H9 (cell line): ENCODE data around the gene SUPT20HL1. TPM values are rescaled to one million over a fixed set of nuclear protein-coding genes. Genes with fewer than 3 reads are reported as not detected.

Source experiments
- DNase-seq: peaks from one replicate; pipeline ENCODE4 v3.0.0-alpha.2; 2017
- H2AFZ ChIP-seq: one replicate; pipeline ENCODE4 v1.6.1; 2013; ENCODE audit warnings: mild to moderate bottlenecking, low read length, control low read depth, moderate library complexity
- H2AK5ac ChIP-seq: 2 replicates; pipeline ENCODE4 v1.6.1; 2013; ENCODE audit warnings: low read length, control low read depth, mixed read lengths; ENCODE audit not compliant: insufficient read length
- H2BK120ac ChIP-seq: one replicate; pipeline ENCODE4 v1.6.1; 2013; ENCODE audit warnings: low read depth, mild to moderate bottlenecking, low read length, control low read depth, inconsistent platforms; ENCODE audit not compliant: poor library complexity, severe bottlenecking
- H2BK12ac ChIP-seq: 2 replicates; pipeline ENCODE4 v1.6.1; 2013; ENCODE audit warnings: low read length, control low read depth, mixed read lengths, low read depth; ENCODE audit not compliant: insufficient read length
- H2BK15ac ChIP-seq: 2 replicates; pipeline ENCODE4 v1.6.1; 2013; ENCODE audit warnings: low read depth, low read length, control low read depth
- H2BK20ac ChIP-seq: one replicate; pipeline ENCODE4 v1.6.1; 2013; ENCODE audit warnings: low read depth, mild to moderate bottlenecking, low read length, control low read depth, inconsistent platforms; ENCODE audit not compliant: poor library complexity, severe bottlenecking
- H2BK5ac ChIP-seq: 2 replicates; pipeline ENCODE4 v1.6.1; 2013; ENCODE audit warnings: low read length, control low read depth, mixed read lengths; ENCODE audit not compliant: insufficient read length
- H3K14ac ChIP-seq: 2 replicates; pipeline ENCODE4 v1.6.1; 2013; ENCODE audit warnings: low read length, control low read depth; ENCODE audit not compliant: insufficient read depth
- H3K18ac ChIP-seq: 2 replicates; pipeline ENCODE4 v1.6.1; 2013; ENCODE audit warnings: low read depth, mild to moderate bottlenecking, mixed read lengths, low read length, control low read depth; ENCODE audit not compliant: insufficient read length
- H3K23ac ChIP-seq: 2 replicates; pipeline ENCODE4 v1.6.1; 2013; ENCODE audit warnings: low read length, control low read depth, mixed read lengths, low read depth; ENCODE audit not compliant: insufficient read length
- H3K23me2 ChIP-seq: 2 replicates; pipeline ENCODE4 v1.6.1; 2013; ENCODE audit warnings: low read depth, mild to moderate bottlenecking, mixed read lengths, low read length, control low read depth; ENCODE audit not compliant: insufficient read length, poor library complexity, severe bottlenecking
- H3K27ac ChIP-seq: 2 replicates; pipeline ENCODE4 v1.5.1; 2013; ENCODE audit warnings: low read length, control low read depth, mixed read lengths, low read depth; ENCODE audit not compliant: insufficient read length
- H3K27me3 ChIP-seq: 2 replicates; pipeline ENCODE4 v1.6.1; 2013; ENCODE audit warnings: low read length, control low read depth, inconsistent platforms; ENCODE audit not compliant: insufficient read depth
- H3K4ac ChIP-seq: 2 replicates; pipeline ENCODE4 v1.6.1; 2013; ENCODE audit warnings: low read depth, mild to moderate bottlenecking, control low read depth, inconsistent platforms, low read length, moderate library complexity
- H3K4me1 ChIP-seq: 2 replicates; pipeline ENCODE4 v1.6.1; 2013; ENCODE audit warnings: low read length, control low read depth, inconsistent platforms; ENCODE audit not compliant: insufficient read depth
- H3K4me2 ChIP-seq: 2 replicates; pipeline ENCODE4 v1.6.1; 2013; ENCODE audit warnings: low read length, control low read depth, mixed read lengths; ENCODE audit not compliant: insufficient read length, insufficient read depth
- H3K56ac ChIP-seq: 2 replicates; pipeline ENCODE4 v1.6.1; 2013; ENCODE audit warnings: low read depth, mild to moderate bottlenecking, mixed read lengths, low read length, control low read depth; ENCODE audit not compliant: insufficient read length
- H3K79me1 ChIP-seq: 2 replicates; pipeline ENCODE4 v1.6.1; 2013; ENCODE audit warnings: low read depth, mild to moderate bottlenecking, moderate library complexity, low read length, control low read depth, inconsistent platforms; ENCODE audit not compliant: insufficient read depth, poor library complexity, severe bottlenecking
- H3K79me2 ChIP-seq: 2 replicates; pipeline ENCODE4 v1.6.1; 2013; ENCODE audit warnings: low read length, control low read depth, inconsistent platforms; ENCODE audit not compliant: insufficient read depth
- H3K9ac ChIP-seq: 2 replicates; pipeline ENCODE4 v1.6.1; 2013; ENCODE audit warnings: low read length, control low read depth, mixed read lengths; ENCODE audit not compliant: insufficient read length; ENCODE audit errors: extremely low read depth
- H3K9me3 ChIP-seq: one replicate; pipeline ENCODE4 v1.6.1; 2013; ENCODE audit warnings: low read depth, low read length, inconsistent platforms; ENCODE audit not compliant: control insufficient read depth
- H3T11ph ChIP-seq: one replicate; pipeline ENCODE4 v1.6.1; 2013; ENCODE audit warnings: mild to moderate bottlenecking, low read length, control low read depth, inconsistent platforms
- H4K20me1 ChIP-seq: one replicate; pipeline ENCODE4 v1.6.1; 2013; ENCODE audit not compliant: control insufficient read depth, insufficient read length, insufficient read depth
- H4K5ac ChIP-seq: 2 replicates; pipeline ENCODE4 v1.6.1; 2013; ENCODE audit warnings: low read depth, mild to moderate bottlenecking, mixed read lengths, low read length, control low read depth; ENCODE audit not compliant: insufficient read length
- H4K8ac ChIP-seq: replicated peaks from 2 replicates; pipeline ENCODE4 v1.6.1; 2013; ENCODE audit warnings: low read length, control low read depth, mixed read lengths, low read depth; ENCODE audit not compliant: insufficient read length
- H4K91ac ChIP-seq: 2 replicates; pipeline ENCODE4 v1.6.1; 2013; ENCODE audit warnings: low read depth, mild to moderate bottlenecking, moderate library complexity, mixed read lengths, low read length, control low read depth; ENCODE audit not compliant: insufficient read length
- H3K27ac Mint-ChIP-seq, 3 experiments: 2 replicates in 2 of 3; 3 replicates in 1 of 3; pipeline ENCODE4 v1.8.0; 2020 to 2021; ENCODE audit warnings: mixed read lengths in 3 of 3, mild to moderate bottlenecking in 1 of 3, moderate library complexity in 1 of 3
- H3K27me3 Mint-ChIP-seq: 2 replicates; pipeline ENCODE4 v1.8.0; 2021; ENCODE audit warnings: low read depth, mild to moderate bottlenecking, moderate library complexity, mixed read lengths
- H3K36me3 Mint-ChIP-seq, 3 experiments: 2 replicates in 2 of 3; 3 replicates in 1 of 3; pipeline ENCODE4 v1.8.0; 2020 to 2021; ENCODE audit warnings: low read depth in 3 of 3, mixed read lengths in 3 of 3; ENCODE audit not compliant: insufficient read depth in 1 of 3
- H3K4me1 Mint-ChIP-seq, 2 experiments: 2 replicates each; pipeline ENCODE4 v1.8.0; 2020; ENCODE audit warnings: mixed read lengths in 2 of 2
- H3K4me3 Mint-ChIP-seq, 2 experiments: 2 replicates in 1 of 2; 3 replicates in 1 of 2; pipeline ENCODE4 v1.8.0; 2020 to 2021; ENCODE audit warnings: mild to moderate bottlenecking in 2 of 2, mixed read lengths in 2 of 2, moderate library complexity in 1 of 2
- H3K9me3 Mint-ChIP-seq, 2 experiments: 2 replicates in 1 of 2; 3 replicates in 1 of 2; pipeline ENCODE4 v1.8.0; 2020; ENCODE audit warnings: mild to moderate bottlenecking in 2 of 2, mixed read lengths in 2 of 2, moderate library complexity in 1 of 2
- CTCF ChIP-seq: fragments of 200-600 bp; sonication (generic); conservative IDR thresholded peaks from 3 replicates; pipeline ENCODE4 v1.8.0; 2021; ENCODE audit warnings: antibody characterized with exemption, mild to moderate bottlenecking
- WGBS: extraction: QIAGEN DNeasy Blood & Tissue Kit; methylation state at CpG from one replicate; pipeline ENCODE4 v1.1.7; 2013; ENCODE audit warnings: missing lambda C conversion rate, low lambda C conversion rate, mixed read lengths; ENCODE audit not compliant: insufficient read length; ENCODE audit errors: extremely low coverage; 5-methylcytosine and 5-hydroxymethylcytosine counted together
- total RNA-seq: library from RNA; stranded (reverse); gene quantifications from 2 replicates; pipeline ENCODE4 v1.2.1, GENCODE V29; 2021

Gene SUPT20HL1
- total RNA-seq, 1 experiment from 2014 or later: not detected

- H3K4me1 Mint-ChIP-seq: peaks cover 62 to 65% of the 10 kb centered on the region in 2 experiments
- no peak for TF ChIP-seq CTCF
- H3K23me2 ChIP-seq: peaks cover 14% of the 10 kb centered on the region
- H3K27ac ChIP-seq: peak overlapping the region; percentile 84
- no peak overlapping the region for H4K5ac ChIP-seq
- no peaks in the 10 kb centered on the region for H3K79me2 ChIP-seq
- no peaks in the 10 kb centered on the region for H4K20me1 ChIP-seq
- peaks cover 0 to 4% of the 10 kb centered on the region in 2 experiments; a peak in 4 of 5 replicates for H3K9me3 Mint-ChIP-seq
- H3K27ac Mint-ChIP-seq: peak overlapping the region; percentile 47 to 98 (median 92)
- H3K27me3 ChIP-seq: no peaks in the 10 kb centered on the region; the same call in 1 of the 2 replicates
- H3K4ac ChIP-seq: no peak overlapping the region
- H3K4me1 ChIP-seq: peaks cover 9% of the 10 kb centered on the region
- no peak overlapping the region for H2AK5ac ChIP-seq
- H3K4me3 Mint-ChIP-seq: no peak overlapping the region
- no peak overlapping the region for H2AFZ ChIP-seq
- H3K18ac ChIP-seq: no peak overlapping the region
- H2BK5ac ChIP-seq: no peak overlapping the region
- no peak overlapping the region for H3T11ph ChIP-seq
- DNase-seq: peak; percentile 76
- no peak overlapping the region for H2BK12ac ChIP-seq
- no peak overlapping the region for H3K56ac ChIP-seq
- no peak overlapping the region for H2BK120ac ChIP-seq
- no peak overlapping the region for H3K14ac ChIP-seq
- peak overlapping the region; percentile 70 for H3K4me2 ChIP-seq
- no peak overlapping the region for H2BK20ac ChIP-seq
- no peak overlapping the region for H3K23ac ChIP-seq
- H4K91ac ChIP-seq: no peak overlapping the region
- H4K8ac ChIP-seq: no peak overlapping the region
- WGBS: no CpG with 5 or more reads among the region's 1 CpG
- peaks cover 29% of the 10 kb centered on the region for H3K27me3 Mint-ChIP-seq
- no peak overlapping the region for H3K9ac ChIP-seq
- no peak overlapping the region for H2BK15ac ChIP-seq
- peaks cover 0 to 6% (median 0%) of the 10 kb centered on the region in 3 experiments; a peak in 3 of 7 replicates for H3K36me3 Mint-ChIP-seq
- no peaks in the 10 kb centered on the region for H3K79me1 ChIP-seq
- no peaks in the 10 kb centered on the region for H3K9me3 ChIP-seq
These were observed 9.4 kb downstream of the SUPT20HL1 start for GRCh38 chrX:24369816-24370215.
